Right ventricle myocardium superior (tissue), 1 donor: ENCODE results near the gene METTL14. TPM values are rescaled to one million over a fixed set of nuclear protein-coding genes. Genes with fewer than 3 reads are reported as not detected.
"Not testable (repeated sequence)": the region's sequence is repeated elsewhere in the genome, so short reads cannot be mapped to it uniquely, and the experiment has no call there.

ENCODE experiments used
- ATAC-seq: fragments of 200-7000 bp; cut with Tn5 transposase; one replicate; pipeline ENCODE4 v1.9.1; 2020; ENCODE audit warnings: mild to moderate bottlenecking; ENCODE audit not compliant: poor library complexity
- DNase-seq: peaks from one replicate; pipeline ENCODE4 v3.0.0-alpha.2; 2020
- intact Hi-C: fragments of 100-400 bp; cut with DNase I; formaldehyde crosslinking; loops from one replicate; pipeline ENCODE4 v1.11.2; 2022
- long read RNA-seq: library from polyadenylated mRNA; unstranded; transcript quantifications from one replicate; pipeline ENCODE4 v2.0.0, GENCODE V29; 2021
- total RNA-seq: library from RNA; stranded (reverse); fragmentation: NEBNext Ultra II Directional; extraction: Animal tissue kit (Norgen Biotek cat#: 25700); gene quantifications from one replicate; pipeline ENCODE4 v1.2.1, GENCODE V29; 2021
- donor health status: DM: no; HTN: yes; CAD: no; lungs with severe emphysema.

METTL14 gene
- total RNA-seq = 24.8 TPM
- long read RNA-seq, full-length matches to known transcripts = 15 of 16 reads
- long read RNA-seq, partial matches to known transcripts = 0 of 16 reads
- long read RNA-seq, other reads (novel, unspliced or antisense) = 1 of 16 reads

DNA sequence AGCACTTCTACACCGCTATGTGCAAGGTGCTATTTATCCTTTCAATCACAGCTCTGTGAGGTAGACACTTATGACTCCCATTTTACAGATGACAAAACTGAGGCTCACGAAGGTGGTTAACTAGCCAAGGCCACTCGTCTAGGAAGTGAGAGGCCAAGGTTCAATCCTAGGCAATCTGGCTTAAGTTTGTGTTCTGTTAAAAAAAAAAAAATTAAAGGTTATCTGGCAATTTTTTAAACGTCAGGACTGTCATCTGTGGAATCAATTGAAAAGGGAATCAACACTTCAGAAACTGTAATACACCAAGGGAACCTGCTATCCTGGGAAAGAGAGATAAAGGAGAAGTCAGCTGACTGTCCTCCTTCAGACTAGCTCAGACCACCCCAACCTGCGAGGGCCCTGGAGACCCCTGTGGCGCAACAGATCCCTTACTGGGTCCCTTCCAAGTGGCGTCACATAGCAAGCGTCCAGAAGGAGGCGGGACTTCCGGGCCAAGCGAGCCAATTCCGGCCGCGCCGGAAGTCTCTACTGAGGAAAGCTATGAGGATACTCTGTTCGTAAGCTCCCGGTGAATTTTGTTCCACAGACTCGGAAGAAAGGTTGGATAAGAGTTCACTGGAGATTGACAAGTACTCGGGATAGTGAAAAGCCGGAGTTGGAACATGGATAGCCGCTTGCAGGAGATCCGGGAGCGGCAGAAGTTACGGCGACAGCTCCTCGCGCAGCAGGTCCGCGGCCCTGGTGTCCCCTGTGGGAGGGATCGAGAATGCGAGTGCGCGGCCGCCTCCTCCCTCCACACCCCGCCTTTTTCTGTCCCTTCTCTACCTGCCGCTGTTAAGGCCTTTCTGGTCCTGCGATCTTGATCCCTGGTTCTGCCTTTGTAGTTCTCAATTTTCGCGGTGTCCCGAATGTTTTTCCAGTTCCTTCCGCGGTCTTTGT, at the start of gene METTL14:
Gene METTL14, plus strand, starts transcription at position 520 of the 939 bp plus-strand sequence. Its CDS starts 143 bp downstream, at position 663.
- ATAC-seq (peak; percentile 98), DNase-seq (peak; percentile 96)
- intact Hi-C loops = no loop called here

DNA sequence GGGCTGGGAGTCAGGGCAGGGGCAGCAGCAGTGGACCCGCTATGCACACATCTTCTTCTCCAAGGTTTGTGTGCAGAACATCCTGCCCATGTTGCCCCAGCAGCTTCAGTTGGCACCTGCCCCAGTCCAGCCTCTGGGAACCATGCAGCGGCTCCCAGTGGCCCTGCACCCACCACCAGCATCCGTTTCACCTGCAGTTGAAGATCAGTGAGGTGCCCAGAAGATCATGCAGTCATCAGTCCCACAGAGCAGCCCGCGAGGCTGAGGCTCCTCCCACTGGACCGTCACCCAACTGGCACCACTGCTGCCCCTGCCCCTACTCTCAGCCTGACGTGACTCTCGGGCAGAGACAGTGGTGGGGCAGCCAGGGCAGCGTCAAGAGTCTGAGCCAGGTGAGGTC, 49.1 kb upstream of the METTL14 start:
- ATAC-seq, intact Hi-C loops, DNase-seq: not testable (repeated sequence)

- peak; percentile 47 for DNase-seq
- ATAC-seq = not testable (repeated sequence)
These were observed 20.5 kb upstream of the METTL14 start for GRCh38 chr4:118664665-118665064.

DNA sequence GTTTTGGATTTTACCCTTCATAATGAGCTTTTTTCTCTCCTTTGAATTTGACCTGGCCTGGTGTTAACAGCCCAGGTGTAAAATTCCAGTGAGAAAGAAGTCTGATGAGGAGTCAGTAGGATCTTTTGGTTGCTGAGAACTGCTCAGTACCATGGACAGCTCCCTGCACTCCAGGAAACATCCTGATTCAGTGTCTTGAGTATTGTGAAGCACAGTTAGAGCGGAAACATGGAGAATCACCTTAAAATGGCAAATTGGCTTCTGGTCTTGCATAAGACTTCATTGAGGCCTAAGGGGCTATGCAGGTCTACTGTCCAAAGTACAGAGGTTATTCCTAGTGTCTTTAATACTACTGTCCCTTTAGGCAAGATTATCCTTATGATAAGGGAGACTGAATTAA, 16.0 kb upstream of the METTL14 start:
- DNase-seq, ATAC-seq, intact Hi-C loops: not testable (repeated sequence)

More at GRCh38 chr4:118664665-118665064, 20.5 kb upstream of the METTL14 start:
- intact Hi-C loops = not testable (repeated sequence)

- intact Hi-C loops, DNase-seq, ATAC-seq: not testable (repeated sequence)
These were observed 14.2 kb upstream of the METTL14 start for GRCh38 chr4:118670968-118671367.

GRCh38 chr4:118676128-118676527, 9.1 kb upstream of the METTL14 start:
- ATAC-seq = no peak
- no peak for DNase-seq
- intact Hi-C loops = no loop called here

DNA sequence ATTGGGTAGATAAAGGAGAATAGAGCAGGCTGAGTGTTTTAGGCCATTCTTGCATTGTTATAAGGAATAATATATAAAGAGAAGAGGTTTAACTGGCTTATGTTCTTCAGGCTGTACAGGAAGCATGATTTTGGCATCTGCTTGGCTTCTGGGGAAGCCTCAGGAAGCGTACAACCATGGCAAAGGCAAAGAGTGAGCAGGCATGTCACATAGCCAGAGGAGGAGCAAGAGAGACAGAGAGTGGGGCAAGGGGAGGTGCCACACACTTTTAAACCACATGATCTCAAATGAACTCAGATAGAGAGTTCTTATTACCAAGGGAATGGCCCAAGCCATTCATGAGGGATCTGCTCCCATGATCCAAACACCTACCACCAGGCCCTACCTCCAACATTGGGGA, 4.4 kb upstream of the METTL14 start:
- DNase-seq (no peak), ATAC-seq (no peak)
- intact Hi-C loops = no loop called here

DNA sequence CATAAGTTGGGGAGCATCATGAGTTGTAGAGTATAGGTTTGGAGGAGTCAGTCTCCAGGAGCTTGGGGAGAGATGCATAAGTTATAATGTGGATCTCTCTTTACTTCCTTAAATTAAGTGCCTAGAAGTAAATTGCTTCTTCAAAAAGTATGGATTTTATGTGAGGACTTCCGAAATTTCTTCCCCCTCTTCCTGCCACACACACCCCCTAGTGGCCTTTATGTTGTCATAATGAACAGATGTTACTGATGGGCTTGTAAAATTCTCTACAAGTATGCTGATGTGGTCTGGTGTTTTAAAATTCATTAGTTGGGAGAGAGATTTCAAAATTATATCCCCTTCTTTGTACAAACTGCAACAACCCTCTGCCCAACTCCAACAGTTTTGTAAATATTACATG, 2.3 kb upstream of the METTL14 start:
- intact Hi-C loops = no loop called here
- no peak for DNase-seq
- ATAC-seq = no peak

- ATAC-seq (no peak), DNase-seq (no peak)
- intact Hi-C loops = no loop called here
These were observed 1.7 kb upstream of the METTL14 start for GRCh38 chr4:118683513-118683912.

DNA sequence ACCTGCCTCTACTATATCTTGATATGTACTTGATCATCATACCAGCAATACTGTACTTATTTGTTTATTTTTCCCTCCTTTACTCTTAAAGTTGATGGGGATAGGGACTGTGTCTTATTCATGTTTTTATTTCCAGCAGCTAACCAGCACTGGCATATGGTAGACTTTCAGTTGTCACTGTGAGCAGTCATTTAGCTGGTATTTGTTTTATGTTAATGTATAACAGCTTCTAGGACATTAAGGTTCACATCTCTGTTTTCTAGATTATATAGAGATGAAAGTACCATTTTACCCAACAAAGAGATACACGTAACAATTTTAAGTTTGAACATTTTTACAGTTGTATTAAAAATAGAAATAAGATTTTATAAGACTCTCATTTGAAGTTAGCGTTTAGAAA, 17.9 kb downstream of the METTL14 start:
- no peak for DNase-seq
- intact Hi-C loops = no loop called here
- no peak for ATAC-seq

GRCh38 chr4:118711052-118711451, 25.9 kb downstream of the METTL14 start:
- DNase-seq (no peak), ATAC-seq (no peak)
- intact Hi-C loops = no loop called here

- ATAC-seq (no peak), DNase-seq (no peak)
- intact Hi-C loops = no loop called here
These were observed 27.7 kb downstream of the METTL14 start for GRCh38 chr4:118712872-118713271.

- DNase-seq (no peak), ATAC-seq (no peak)
- intact Hi-C loops = no loop called here
These were observed 29.5 kb downstream of the METTL14 start for GRCh38 chr4:118714682-118715081.

DNA sequence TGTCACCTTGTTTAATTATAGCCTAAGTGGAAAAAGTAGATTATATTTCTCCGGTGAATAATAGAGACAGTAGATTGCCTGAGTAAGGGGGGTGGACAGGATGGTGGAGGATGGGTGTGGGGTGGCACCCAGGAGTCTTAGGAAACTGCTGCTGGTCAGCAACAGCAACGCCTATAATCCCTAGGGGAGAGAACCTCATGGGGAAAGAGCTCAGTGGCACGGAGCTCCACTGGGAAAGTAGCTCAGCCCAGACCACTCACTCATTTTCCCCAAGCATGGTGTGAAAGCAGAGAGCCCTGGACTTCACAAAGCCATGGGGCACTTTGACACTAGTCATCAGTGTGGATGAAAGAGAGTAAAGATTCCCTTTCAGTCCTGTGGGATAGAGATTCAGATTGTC, 31.1 kb downstream of the METTL14 start:
- intact Hi-C loops = no loop called here
- DNase-seq (no peak), ATAC-seq (no peak)

- intact Hi-C loops = no loop called here
- ATAC-seq = no peak
- no peak for DNase-seq
These were observed 33.4 kb downstream of the METTL14 start for GRCh38 chr4:118718511-118719170.

DNA sequence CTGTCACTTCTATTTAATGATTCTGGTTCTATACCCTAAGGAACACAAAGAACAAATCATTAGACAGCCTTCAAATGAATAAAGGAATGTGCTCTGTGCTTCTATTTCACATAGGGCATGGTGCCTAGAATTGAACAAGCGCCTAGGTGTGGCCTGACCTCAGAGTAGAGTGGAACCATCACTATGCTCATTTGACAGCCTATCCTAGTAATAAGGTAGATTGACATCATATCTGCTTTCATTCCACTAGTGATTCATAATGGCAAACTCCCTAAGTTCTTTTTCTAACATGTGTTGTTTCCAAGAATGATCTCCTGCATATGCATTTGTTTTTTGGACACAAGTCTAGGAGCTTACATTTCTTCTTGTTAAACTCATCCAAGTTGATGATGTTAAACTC, 36.6 kb downstream of the METTL14 start:
- no peak for ATAC-seq
- intact Hi-C loops = no loop called here
- DNase-seq = no peak

GRCh38 chr4:118723369-118723768, 38.2 kb downstream of the METTL14 start:
- no peak for DNase-seq
- intact Hi-C loops = no loop called here
- ATAC-seq = no peak

DNA sequence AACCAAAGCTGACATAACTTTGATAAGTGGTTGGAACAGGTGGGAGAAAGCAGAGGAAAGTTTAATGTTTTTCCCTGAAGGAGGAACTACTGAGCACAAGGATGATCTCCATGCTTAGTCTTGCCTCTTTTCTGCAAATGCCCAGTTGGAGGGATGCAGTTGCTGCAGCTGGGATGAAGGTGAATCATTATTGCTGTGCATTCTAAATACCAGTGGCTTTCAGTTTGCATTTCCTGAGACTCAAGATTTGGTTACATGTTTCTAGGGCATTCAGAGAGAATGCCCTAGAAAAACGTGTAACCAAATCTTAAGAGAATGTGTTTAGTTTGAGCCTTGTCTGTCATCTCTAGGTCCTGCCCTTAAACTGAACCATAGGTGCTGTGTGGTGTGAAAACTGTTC, 42.2 kb downstream of the METTL14 start:
- ATAC-seq (no peak), DNase-seq (no peak)
- intact Hi-C loops = no loop called here
